H1 (cell line): ENCODE measurements around the gene TMSB4Y. TPM values are rescaled to one million over a fixed set of nuclear protein-coding genes. Genes with fewer than 3 reads are reported as not detected.

Experiments used
- CHD7 ChIP-seq: fragments of 300-600 bp; sonication (generic); IDR thresholded peaks from 2 replicates; pipeline ENCODE4 v1.7.1; 2012; ENCODE audit warnings: low read length, moderate library complexity, mild to moderate bottlenecking, inconsistent platforms; ENCODE audit not compliant: insufficient replicate concordance
- NRF1 ChIP-seq: IDR thresholded peaks from 2 replicates; pipeline ENCODE4 v1.6.1; 2011; ENCODE audit warnings: mild to moderate bottlenecking, low read depth, low read length, improper control_type of control experiment
- RNF2 ChIP-seq: fragments of 200-900, 300-1000 bp; sonication (generic); IDR thresholded peaks from 2 replicates; pipeline ENCODE4 v1.7.1; 2016; ENCODE audit warnings: borderline replicate concordance, low read depth, mild to moderate bottlenecking, antibody characterized with exemption, low read length; ENCODE audit not compliant: poor library complexity, severe bottlenecking; ENCODE audit errors: missing control alignments
- RXRA ChIP-seq: IDR thresholded peaks from 2 replicates; pipeline ENCODE4 v1.6.1; 2011; ENCODE audit warnings: low read depth, mild to moderate bottlenecking, low read length, moderate library complexity; ENCODE audit not compliant: insufficient read depth
- polyA plus RNA-seq, 7 experiments: library from polyadenylated mRNA; depleted of rRNA in 3 of 7; stranded (reverse) in 5 of 7; unstranded in 2 of 7; fragments of >200 nt in 5 of 7; fragments of 200-250 nt in 2 of 7; gene quantifications; 1 replicate in 5 of 7; 2 replicates in 1 of 7; 4 replicates in 1 of 7; pipeline versions ENCODE4 v1.2.1 to v1.2.3, GENCODE V29; 2011 to 2013; ENCODE audit warnings: missing spikeins in 2 of 7, mixed read lengths in 2 of 7
- total RNA-seq: library from RNA; stranded (reverse); fragmentation: NEBNext Ultra II Directional; extraction: Animal tissue kit (Norgen Biotek cat#: 25700); gene quantifications from 2 replicates; pipeline ENCODE4 v1.2.1, GENCODE V29; 2021

The TMSB4Y gene
- total and polyA plus RNA-seq, 2 of the 8 experiments (the other 6 are each of a cell fraction or from before 2014, with no cell fraction given): 2.0 to 2.6 TPM

DNA sequence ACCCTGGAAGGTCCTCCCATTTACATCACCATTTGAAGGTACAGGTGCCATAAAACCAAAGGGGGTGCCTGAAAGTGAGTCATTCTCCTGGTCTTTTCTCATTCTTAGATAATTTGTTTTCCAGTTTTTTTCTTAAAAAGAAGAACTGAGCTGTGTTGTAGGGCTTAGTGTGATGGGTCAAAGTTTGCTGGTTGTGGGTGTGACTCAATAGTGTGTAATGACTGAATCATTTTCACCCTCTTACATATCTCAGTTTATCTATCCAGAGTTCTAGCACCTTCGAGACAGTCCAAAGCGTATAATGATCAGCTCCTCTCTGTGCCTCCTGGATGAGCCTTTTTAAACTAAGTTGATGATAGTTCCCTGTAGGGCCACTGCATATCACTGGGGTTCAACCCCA lies 32.6 kb upstream of the TMSB4Y start (continued):
- TF ChIP-seq CHD7 (no peak), RXRA (no peak), NRF1 (no peak), RNF2 (no peak)
- TF ChIP-seq, all 59 proteins: peak for 0
